HG02610 (cell line): Measurements from ENCODE around the gene S1PR4.
"Not testable (repeated sequence)": the region's sequence is repeated elsewhere in the genome, so short reads cannot be mapped to it uniquely, and the experiment has no call there.

Experiments used
- ATAC-seq: cut with Tn5 transposase; IDR thresholded peaks from one replicate; pipeline ENCODE4 v1.9.1; 2021; ENCODE audit warnings: mild to moderate bottlenecking, moderate library complexity; ENCODE audit not compliant: unreplicated experiment

The S1PR4 gene

DNA sequence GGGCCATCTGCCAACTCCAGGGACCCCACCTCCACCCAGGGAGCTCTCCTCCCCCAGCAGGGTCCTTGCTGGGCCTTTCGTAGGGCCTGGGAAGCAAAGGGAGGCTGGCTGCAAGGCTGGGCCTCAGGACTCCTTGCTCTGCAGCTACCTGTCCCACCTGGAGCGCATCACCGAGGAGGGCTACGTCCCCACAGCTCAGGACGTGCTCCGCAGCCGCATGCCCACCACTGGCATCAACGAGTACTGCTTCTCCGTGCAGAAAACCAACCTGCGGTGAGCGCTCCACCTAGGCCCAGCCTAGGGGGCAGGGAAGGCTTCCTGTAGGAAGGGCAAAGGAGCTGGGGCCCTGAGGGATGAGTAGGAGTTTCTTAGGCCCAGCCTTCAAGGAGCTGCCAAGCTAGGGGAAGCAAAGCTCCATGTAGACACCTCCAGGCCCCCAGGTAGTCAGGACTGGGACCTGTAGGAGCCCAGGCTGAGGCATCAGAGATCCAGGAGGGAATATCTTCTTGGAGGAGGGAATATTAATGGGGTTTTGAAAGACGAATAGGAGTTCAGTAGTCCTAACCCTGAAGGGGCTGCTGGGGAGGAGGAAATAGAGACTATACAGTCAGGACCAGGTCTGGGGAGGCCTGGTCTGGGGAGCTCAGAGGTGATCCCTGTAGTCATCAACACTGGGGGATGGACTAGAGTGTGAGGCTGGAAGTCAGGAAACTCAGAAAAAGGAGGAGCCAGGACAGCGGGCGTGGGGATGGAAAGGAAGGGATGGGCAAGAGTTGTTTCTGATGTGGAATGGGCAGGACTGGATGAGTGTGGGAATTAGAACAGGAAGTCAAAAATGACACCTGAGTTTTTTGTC, 26.8 kb upstream of the S1PR4 start:
- no peak for ATAC-seq

DNA sequence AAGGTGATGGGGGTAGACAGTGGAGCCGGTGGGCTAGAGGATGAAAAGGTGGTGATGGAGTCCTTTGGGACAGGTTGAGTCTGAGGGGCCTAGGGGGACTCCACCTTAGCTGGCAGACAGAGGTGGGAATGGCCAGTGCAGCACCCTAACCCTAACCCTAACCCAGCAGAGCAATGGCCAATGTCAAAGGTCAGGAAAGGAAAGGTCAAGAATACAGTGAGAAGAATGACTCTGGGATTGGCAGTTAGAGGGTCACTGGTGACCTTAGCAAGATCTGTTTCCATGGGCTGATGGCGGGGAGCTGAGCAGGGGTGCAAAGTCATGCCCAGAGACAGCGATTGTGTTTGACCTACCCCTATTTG, 26.2 kb upstream of the S1PR4 start:
- ATAC-seq, result no peak

DNA sequence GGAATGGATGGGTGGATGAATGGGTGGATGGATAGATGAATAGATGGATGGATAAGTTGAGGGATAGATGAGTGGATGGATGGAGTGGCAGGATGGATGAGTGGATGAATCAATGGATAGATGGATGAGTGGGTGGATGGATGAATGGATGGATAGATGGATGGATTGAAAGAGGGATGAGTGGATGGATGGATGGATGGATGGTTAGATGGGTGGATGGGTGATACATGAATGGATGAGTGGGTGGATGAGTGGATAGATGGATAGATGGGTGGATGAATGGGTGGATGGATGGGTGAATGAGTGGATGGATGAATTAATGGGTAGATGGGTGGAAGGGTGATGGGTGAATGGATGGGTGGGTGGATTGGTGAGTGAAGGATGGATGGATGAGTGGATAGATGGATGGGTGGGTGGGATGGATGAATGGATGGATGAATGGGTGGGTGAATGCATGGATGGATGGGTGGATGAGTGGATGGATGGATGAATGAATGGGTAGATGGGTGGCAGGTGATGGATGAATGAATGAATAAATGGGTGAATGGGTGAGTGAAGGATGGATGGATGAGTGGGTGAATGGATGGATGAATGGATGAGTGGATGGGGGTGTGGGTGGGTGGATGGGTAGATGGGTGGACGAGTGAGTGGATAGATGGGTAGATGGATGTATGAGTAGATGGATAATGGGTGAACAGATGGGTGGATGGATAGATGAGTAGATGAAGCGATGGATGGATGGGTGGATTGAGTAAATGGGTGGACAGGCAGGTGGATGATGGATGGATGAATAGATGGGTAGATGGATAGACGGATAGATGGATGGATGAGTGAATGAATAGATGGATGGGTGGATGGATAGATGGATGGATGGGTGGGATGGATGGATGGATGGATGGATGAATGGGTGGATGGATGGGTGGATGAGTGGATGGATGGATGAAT, 25.0 kb upstream of the S1PR4 start:
- ATAC-seq, result no peak

DNA sequence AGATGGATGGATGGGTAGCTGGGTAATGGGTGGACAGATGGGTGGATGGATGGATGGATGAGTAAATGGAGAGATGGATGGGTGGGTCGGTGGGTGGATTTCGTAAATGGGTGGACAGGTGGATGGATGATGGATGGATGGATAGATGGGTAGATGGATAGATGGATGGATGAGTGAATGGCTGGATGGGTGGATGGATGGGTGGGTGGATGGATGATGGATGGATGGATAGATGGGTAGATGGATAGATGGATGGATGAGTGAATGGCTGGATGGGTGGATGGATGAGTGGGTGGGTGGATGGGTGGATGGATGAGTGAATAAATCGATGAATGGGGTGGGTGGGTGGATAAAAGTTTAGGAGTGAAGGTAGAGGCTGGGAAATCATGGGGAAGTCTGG, 24.1 kb upstream of the S1PR4 start:
- not testable (repeated sequence) for ATAC-seq

DNA sequence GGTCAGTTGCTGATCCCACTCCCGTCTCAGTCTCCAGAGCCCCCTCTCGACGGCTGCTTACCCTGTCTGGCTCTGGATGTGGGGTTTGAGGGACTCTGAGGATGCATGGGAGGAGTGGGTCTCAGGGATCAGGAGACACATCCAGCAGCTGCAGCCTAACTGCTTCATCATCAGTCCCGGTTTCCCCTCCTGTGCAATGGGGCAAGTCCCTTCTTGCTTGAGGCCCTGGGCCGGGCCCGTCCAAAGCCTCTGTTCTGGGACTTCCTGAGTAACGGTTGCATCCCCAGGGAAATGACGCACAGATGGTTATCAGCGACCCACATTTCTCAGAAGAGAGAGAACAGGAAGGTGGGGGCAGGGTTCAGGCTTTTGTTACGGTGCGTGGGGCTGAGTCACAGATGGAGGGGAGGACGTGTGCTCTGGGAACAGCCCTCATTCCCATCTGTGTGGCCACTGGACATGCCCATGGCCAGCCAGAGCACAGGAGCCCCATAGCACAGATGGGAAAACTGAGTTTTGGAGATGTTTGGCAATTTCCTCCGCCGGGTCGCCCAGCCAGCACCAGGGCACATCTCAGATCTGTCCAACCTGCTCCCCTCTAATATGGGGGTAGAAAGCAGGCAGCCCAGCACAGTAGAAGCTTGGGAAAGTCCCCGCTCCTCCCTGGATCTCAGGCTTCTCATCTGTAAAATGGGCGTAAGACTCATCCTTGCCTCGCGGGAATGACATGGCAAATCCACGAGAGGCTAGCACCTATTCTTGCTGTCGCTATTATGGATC, 23.4 kb upstream of the S1PR4 start:
- ATAC-seq, result peak; percentile 80

DNA sequence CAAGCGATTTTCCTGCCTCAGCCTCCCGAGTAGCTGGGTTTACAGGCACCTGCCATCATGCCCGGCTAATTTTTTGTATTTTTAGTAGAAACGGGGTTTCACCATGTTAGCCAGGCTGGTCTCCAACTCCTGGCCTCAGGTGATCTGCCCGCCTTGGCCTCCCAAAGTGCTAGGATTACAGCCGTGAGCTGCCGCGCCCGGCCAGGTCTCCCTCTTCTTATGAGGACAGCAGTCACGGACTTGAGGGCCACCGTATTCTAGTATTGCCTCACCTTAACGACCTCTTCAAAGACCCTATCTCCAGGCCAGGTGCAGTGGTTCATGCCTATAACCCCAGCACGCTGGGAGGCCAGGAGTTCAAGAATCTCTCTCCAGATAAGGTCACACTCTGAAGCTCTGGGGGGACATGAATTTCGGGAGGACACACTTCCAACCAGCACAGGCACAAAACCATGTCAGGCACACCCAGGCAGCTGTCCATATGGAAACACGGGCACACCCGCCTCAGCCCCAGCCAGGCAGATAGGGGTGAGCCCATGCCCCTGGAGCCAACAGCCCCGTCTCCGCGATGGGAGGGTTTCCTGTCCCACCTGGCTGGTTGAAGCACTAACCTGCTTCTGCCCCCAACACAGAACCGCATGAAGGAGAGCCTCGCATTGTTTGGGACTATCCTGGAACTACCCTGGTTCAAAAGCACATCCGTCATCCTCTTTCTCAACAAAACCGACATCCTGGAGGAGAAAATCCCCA, 21.3 kb upstream of the S1PR4 start:
- no peak for ATAC-seq

DNA sequence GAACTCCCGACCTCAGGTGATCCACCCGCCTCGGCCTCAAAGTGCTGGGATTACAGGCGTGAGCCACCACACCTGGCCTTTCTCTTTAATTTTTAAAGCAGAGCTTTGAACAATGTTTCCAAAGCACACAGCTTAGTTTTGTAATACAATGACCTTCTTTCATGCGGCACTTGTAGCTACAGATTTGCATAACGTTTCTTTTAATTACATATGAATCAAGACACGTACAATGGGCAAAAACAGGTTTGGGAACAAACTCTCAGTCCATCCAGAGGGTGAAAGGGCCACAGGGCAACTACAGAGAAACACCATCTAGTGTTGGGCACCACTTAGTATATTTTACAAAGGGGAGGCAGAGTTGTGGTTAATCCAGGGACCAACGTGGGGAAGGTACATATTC, 19.0 kb upstream of the S1PR4 start:
- no peak for ATAC-seq

DNA sequence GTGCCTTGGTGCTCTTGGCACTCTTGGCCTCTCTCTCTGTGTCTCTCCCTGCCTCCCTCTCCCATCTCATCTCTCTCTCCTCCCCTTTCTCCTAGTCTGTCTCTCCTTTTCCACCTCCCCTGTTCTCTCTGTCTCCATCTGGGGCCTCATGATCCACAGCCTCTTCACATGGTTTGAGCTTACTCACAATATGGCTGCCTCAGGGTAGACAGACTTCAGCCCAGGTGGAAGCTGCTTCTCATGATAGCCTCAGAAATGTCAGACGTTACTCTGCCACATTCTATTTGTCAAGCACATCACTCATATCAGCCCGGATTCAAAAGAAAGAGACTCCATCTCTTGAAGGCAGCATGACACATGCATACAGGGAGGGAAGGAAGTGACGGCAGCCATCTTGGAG, 18.4 kb upstream of the S1PR4 start:
- no peak for ATAC-seq

DNA sequence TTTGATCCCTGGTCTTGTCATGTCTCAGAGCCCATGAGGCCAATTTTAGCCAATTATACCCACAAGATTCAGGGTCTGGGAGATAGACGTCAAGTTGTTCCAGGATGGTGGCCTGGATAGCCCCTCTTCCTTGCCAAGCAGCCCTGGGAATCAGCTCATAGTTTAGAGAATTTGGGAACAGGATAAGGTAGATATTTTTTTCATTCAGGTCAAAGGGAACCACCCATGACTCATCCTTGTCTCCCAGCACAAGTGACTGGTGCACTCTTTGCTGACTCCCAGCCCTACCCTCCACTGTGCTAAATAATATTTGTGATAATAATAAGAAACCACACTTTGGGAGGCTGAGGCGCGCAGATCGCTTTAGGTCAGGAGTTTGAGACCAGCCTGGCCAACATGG, 17.1 kb upstream of the S1PR4 start:
- no peak for ATAC-seq

DNA sequence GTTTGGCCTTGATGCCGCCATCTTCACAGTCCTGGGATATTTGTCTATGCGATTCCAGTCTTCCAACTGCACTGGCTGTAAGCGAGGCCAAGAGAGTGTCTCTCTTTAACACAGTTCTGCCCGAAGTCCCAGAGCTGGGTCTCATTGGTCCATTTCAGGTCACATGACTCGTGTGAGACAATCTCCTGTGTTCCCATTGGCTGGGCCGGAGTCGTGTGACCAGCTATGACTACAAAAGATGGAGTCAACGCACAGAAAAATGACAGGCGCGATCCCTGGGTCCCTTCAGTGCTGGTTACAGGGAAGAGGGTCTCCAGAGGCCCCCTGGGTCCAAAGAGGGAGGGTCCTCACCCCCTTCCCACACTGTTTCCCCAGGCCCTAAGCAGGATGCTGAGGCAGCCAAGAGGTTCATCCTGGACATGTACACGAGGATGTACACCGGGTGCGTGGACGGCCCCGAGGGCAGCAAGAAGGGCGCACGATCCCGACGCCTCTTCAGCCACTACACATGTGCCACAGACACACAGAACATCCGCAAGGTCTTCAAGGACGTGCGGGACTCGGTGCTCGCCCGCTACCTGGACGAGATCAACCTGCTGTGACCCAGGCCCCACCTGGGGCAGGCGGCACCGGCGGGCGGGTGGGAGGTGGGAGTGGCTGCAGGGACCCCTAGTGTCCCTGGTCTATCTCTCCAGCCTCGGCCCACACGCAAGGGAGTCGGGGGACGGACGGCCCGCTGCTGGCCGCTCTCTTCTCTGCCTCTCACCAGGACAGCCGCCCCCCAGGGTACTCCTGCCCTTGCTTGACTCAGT, 15.9 kb upstream of the S1PR4 start:
- ATAC-seq, result no peak

DNA sequence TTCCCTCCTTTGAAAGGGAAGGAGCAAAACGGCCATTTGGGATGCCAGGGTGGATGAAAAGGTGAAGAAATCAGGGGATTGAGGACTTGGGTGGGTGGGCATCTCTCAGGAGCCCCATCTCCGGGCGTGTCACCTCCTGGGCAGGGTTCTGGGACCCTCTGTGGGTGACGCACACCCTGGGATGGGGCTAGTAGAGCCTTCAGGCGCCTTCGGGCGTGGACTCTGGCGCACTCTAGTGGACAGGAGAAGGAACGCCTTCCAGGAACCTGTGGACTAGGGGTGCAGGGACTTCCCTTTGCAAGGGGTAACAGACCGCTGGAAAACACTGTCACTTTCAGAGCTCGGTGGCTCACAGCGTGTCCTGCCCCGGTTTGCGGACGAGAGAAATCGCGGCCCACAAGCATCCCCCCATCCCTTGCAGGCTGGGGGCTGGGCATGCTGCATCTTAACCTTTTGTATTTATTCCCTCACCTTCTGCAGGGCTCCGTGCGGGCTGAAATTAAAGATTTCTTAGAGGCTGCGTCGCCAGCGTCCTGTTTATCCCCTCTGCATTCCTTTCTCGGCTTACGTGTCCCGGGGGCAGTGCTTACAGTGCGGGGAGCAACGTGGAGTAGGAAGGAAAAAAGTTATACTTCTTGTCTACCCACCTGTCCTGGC, 15.2 kb upstream of the S1PR4 start:
- ATAC-seq, result no peak

DNA sequence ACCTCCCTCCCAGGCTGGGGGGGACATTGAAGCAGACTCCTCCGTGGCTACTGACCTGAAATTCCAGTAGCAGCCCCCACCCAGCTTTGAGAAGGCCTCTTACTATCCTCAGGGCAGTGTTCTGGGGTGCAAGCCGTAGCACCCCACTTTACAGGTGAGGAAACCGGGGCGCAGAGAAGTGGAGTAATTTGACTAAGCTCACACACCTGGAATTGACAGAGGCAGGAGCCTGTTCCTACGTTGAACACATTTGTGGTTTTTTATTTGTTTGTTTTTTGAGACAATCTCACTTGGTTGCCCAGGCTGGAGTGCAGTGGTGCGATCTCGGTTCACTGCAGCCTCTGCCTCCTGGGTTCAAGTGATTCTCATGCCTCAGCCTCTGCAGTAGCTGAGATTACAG, 14.6 kb upstream of the S1PR4 start:
- ATAC-seq, result no peak

DNA sequence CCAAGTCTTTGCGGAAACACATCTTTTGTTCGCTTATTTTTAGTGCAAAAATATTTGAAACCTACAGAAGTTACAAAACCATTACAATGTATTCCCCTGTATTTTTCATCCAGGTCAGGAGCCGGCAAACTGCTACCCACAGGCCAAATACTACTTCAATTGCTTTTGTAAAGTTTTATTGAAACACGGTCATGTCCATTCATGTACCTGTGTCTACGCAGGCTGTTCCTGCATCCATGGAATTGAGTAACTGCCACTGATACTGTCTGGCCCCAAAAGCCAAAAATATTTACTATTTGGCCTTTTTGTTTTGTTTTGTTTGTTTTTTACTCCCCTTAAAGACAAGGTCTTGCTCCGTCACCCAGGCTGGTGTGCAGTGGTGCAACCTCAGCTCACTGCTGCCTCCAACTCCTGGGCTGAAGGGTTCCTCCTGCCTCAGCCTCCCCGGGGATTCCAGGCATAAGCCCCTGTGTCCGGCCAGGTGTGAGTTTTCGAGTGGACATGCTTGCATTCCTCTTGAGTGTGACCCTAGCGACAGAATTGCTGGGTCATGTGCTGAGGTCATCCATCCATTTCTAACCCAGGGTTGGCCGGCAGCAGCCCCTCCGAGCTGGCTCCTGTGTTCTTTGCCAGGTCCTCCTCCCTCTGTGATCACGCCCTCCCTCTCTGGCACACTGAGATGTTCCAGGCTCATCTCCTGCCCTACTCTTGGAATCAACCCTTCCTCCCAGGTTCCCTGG, 10.9 kb upstream of the S1PR4 start:
- ATAC-seq, result no peak

DNA sequence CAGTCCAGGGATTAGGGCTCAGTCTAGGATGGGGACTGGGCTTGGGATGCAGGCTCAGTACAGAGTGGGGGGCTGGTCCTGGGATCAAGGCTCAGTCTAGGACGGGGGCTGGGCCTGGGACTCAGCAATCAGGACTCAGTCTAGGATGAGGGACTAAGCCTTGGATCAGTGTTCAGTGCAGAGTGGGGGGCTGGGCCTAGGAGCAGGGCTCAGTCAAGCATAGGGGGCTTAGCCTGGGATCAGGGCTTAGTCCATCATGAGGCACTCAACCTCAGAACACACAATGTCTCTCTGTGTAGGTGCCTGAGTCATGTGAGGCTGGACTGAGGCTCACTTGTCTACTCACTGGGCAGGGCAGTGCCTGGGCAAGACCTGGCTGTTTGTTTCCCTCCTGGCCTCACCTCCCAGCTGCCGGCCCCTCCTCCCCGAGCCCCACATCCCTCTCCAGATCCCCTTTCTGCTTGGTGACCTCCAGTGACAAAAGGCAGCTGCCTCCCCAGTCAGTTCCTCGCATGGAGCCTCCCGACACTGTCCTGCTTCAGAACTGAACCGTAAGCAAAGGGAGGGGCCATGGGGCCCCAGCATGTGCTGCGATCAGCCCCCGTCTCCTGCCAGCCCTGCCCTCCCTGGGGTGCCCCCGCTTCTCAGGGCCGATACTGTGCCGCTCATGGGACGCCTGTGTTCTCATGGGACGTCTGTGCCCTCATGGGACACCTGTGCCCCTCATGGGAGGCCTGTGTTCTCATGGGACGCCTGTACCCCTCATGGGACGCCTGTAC, 6.5 kb upstream of the S1PR4 start:
- ATAC-seq, result no peak

DNA sequence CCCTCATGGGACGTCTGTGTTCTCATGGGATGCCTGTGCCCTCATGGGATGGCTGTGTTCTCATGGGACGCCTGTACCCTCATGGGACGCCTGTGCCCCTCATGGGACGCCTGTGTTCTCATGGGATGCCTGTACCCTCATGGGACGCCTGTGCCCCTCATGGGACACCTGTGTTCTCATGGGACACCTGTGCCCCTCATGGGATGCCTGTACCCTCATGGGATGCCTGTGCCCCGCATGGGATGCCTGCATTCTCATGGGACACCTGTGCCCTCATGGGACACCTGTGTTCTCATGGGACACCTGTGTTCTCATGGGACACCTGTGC, 5.9 kb upstream of the S1PR4 start:
- ATAC-seq, result not testable (repeated sequence)

DNA sequence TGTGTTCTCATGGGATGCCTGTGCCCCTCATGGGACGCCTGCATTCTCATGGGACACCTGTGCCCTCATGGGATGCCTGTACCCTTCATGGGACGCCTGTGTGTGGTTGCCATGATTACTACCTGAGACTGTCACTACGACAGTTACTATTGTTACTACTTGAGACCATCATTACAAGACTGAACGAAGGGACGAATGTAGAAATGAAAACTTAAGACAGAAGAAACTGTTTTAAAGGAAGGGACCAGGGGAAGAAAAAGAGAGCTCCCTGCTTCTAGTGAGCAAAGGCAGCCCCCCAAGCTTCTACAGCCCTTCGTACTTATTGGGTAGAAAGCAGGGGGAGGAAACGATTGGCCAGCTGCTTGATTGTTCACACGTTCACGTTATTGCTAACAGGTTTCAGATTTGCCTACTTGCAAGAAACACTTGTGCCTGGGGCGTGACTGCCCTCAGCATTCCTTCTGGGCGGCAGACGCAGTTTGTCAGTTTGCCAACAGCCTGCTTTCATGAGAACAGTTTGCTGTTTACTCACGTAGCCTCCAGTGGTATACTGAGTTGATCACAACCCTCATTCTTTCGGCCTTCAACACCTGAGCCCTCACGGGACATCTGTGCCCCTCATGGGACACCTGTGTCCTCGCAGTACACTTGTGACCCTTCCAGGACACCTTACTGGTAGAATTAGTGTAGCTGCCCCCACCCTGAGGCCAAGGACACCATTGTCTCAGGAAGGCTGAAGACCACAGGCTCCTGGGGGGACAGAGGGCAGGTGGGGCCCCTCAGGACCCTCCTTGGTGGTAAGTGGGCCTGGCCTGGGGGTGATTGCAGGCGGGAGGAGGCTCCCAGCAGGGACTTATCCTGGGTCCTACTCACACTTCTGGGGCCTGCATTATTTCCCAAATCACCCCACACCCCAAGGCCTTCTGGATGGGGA, 2.5 kb upstream of the S1PR4 start:
- ATAC-seq, result no peak
